Measurements from ENCODE around the gene MINAR1. TPM values are rescaled to one million over a fixed set of nuclear protein-coding genes. Genes with fewer than 3 reads are reported as not detected.

The MINAR1 gene
- total RNA-seq, 1 experiment from 2014 or later: 0.22 TPM

GRCh38 chr15:79427781-79428598, 4.1 kb upstream of the MINAR1 start:
- ChIA-PET POLR2A (ENCODE audit: unreplicated experiment) (no interaction called here), CTCF (no interaction called here)
- no peak for TF ChIP-seq EZH2 (IDR thresholded peaks at IDR 0.05; ENCODE audit: low read depth)
- TF ChIP-seq CTCF (conservative IDR thresholded peaks at IDR 0.05): no peak
- intact Hi-C loops (cut with micrococcal nuclease; ENCODE audit: unreplicated experiment): no loop called here
- no peak overlapping the region for H3K27ac ChIP-seq
- no peaks in the 10 kb centered on the region for H3K36me3 ChIP-seq (ENCODE audit: low read depth)
- H3K27me3 ChIP-seq (ENCODE audit: insufficient read depth, low read depth): no peaks in the 10 kb centered on the region
- H3K4me1 ChIP-seq (replicated peaks; ENCODE audit: insufficient read depth): no peaks in the 10 kb centered on the region
- H3K9me3 ChIP-seq (ENCODE audit: insufficient read depth, low read depth): no peaks in the 10 kb centered on the region
- H2AFZ ChIP-seq: no peak overlapping the region
- no peaks in the 10 kb centered on the region for H3F3A ChIP-seq (ENCODE audit: insufficient read depth, low read depth)
- no TSS peak for BruUV-seq (replicated peaks)
- H3K79me2 ChIP-seq (ENCODE audit: low read depth): no peaks in the 10 kb centered on the region
- H3K4me3 ChIP-seq: no peak overlapping the region
- no peaks in the 10 kb centered on the region for H4K20me1 ChIP-seq (ENCODE audit: insufficient read depth)
- no peaks in the 10 kb centered on the region for H3K9me2 ChIP-seq (ENCODE audit: insufficient read depth)
- no peak overlapping the region for H3K4me2 ChIP-seq
- DNase-seq: no peak

- H3K4me3 ChIP-seq: no peak overlapping the region
- no peak for DNase-seq
- H3K36me3 ChIP-seq (ENCODE audit: low read depth): no peaks in the 10 kb centered on the region
Measured at GRCh38 chr15:79430901-79431635, 1.1 kb upstream of the MINAR1 start.

More at GRCh38 chr15:79430901-79431635, 1.1 kb upstream of the MINAR1 start:
- no peaks in the 10 kb centered on the region for H3K9me3 ChIP-seq (ENCODE audit: insufficient read depth, low read depth)
- TF ChIP-seq EZH2 (IDR thresholded peaks at IDR 0.05; ENCODE audit: low read depth) (no peak), CTCF (conservative IDR thresholded peaks at IDR 0.05) (no peak)
- H3K27ac ChIP-seq: no peak overlapping the region
- no peaks in the 10 kb centered on the region for H3K79me2 ChIP-seq (ENCODE audit: low read depth)
- ChIA-PET POLR2A (ENCODE audit: unreplicated experiment) (interaction anchor here (0.6 kb wide), 1 partner anchor 1752 kb away, joined by 8 read pairs; no protein-coding TSS in a partner anchor), CTCF (interaction anchor here (0.7 kb wide), 1 partner anchor 49 kb away, joined by 3 read pairs; no protein-coding TSS in a partner anchor)
- BruUV-seq (replicated peaks): no TSS peak
- no peaks in the 10 kb centered on the region for H3F3A ChIP-seq (ENCODE audit: insufficient read depth, low read depth)
- intact Hi-C loops (cut with micrococcal nuclease; ENCODE audit: unreplicated experiment): no loop called here
- no peak overlapping the region for H3K4me2 ChIP-seq
- H2AFZ ChIP-seq: no peak overlapping the region
- H3K4me1 ChIP-seq (replicated peaks; ENCODE audit: insufficient read depth): no peaks in the 10 kb centered on the region
- H3K27me3 ChIP-seq (ENCODE audit: insufficient read depth, low read depth): no peaks in the 10 kb centered on the region
- no peaks in the 10 kb centered on the region for H3K9me2 ChIP-seq (ENCODE audit: insufficient read depth)
- H4K20me1 ChIP-seq (ENCODE audit: insufficient read depth): no peaks in the 10 kb centered on the region
